Smooth muscle cell of the coronary artery (primary cell): ENCODE data around the gene PI4KB. TPM values are rescaled to one million over a fixed set of nuclear protein-coding genes. Genes with fewer than 3 reads are reported as not detected.

Experiments
- total RNA-seq: library from RNA; depleted of rRNA; stranded (reverse); fragments of >200 nt; gene quantifications from 2 replicates; pipeline ENCODE4 v1.2.3, GENCODE V29; 2014; ENCODE audit warnings: low replicate concordance

The PI4KB gene
- total RNA-seq = 31.1 and 55.7 TPM in 2 replicates

GRCh38 chr1:151327223-151327902, at the start of gene PI4KB:
TSS of gene PI4KB (minus strand) at chr1:151327416. CDS start at chr1:151316481, 10,935 bp downstream.

GRCh38 chr1:151372058-151372934, 45.1 kb upstream of the PI4KB start, which contains the start of gene SELENBP1:
TSS of gene SELENBP1 (minus strand) at chr1:151372705. CDS start at chr1:151372641, 64 bp downstream.

GRCh38 chr1:151346769-151347522, 19.7 kb upstream of the PI4KB start, which contains the start of gene RFX5:
TSS of gene RFX5 (minus strand) at chr1:151347252. CDS start at chr1:151346320, 932 bp downstream.

GRCh38 chr1:151281969-151282882, 45.0 kb downstream of the PI4KB start, which contains the start of gene ZNF687:
TSS of gene ZNF687 (plus strand) at chr1:151282299. CDS start at chr1:151286292, 3,993 bp downstream.

GRCh38 chr1:151254217-151255213, 72.7 kb downstream of the PI4KB start, which contains the start of gene PSMD4:
TSS of gene PSMD4 (plus strand) at chr1:151254734. CDS start at chr1:151254783, 49 bp downstream.

Other genes starting within 250 kb of the PI4KB start
- gene SEMA6C, start 180.8 kb downstream of the PI4KB start, total RNA-seq = 1.1 and 1.4 TPM in 2 replicates
- gene TNFAIP8L2, start 170.8 kb downstream of the PI4KB start, total RNA-seq = not detected in 2 replicates
- gene LYSMD1, start 161.5 kb downstream of the PI4KB start, total RNA-seq = 5.4 and 8.4 TPM in 2 replicates
- gene SCNM1, start 161.3 kb downstream of the PI4KB start, total RNA-seq = 15.6 and 28.0 TPM in 2 replicates
- not detected in 2 replicates for gene TMOD4, start 151.4 kb downstream of the PI4KB start, total RNA-seq
- 27.1 and 43.9 TPM in 2 replicates for gene VPS72, start 137.2 kb downstream of the PI4KB start, total RNA-seq
- gene PIP5K1A, start 128.9 kb downstream of the PI4KB start, total RNA-seq = 47.3 and 49.6 TPM in 2 replicates
- 293 and 430 TPM in 2 replicates for gene PSMD4, start 72.7 kb downstream of the PI4KB start, total RNA-seq
- 7.0 and 7.8 TPM in 2 replicates for gene ZNF687, start 45.1 kb downstream of the PI4KB start, total RNA-seq
- 26.3 and 28.9 TPM in 2 replicates for gene RFX5, start 19.8 kb upstream of the PI4KB start, total RNA-seq
- gene SELENBP1, start 45.3 kb upstream of the PI4KB start, total RNA-seq = 34.8 and 125 TPM in 2 replicates
- 278 and 486 TPM in 2 replicates for gene PSMB4, start 72.2 kb upstream of the PI4KB start, total RNA-seq
- gene POGZ, start 132.1 kb upstream of the PI4KB start, total RNA-seq = 9.1 and 17.0 TPM in 2 replicates
- gene CGN, start 184.0 kb upstream of the PI4KB start, total RNA-seq = 0.30 and 0.35 TPM in 2 replicates
- 8.5 and 18.1 TPM in 2 replicates for gene TUFT1, start 212.9 kb upstream of the PI4KB start, total RNA-seq